Psoas muscle (tissue), 8 donors: ENCODE measurements around the gene ANXA11. TPM values are rescaled to one million over a fixed set of nuclear protein-coding genes. Genes with fewer than 3 reads are reported as not detected.
A peak's percentile ranks its signal among the peaks of the same experiment; 100 is the strongest.

Experiments used
- ATAC-seq, 4 donors: fragments of 200-7000 bp; cut with Tn5 transposase; one replicate each; pipeline ENCODE4 v1.9.1; 2020; ENCODE audit warnings: moderate library complexity in 3 of 4, mild to moderate bottlenecking in 2 of 4
- DNase-seq, 2 donors: peaks; one replicate each; pipeline ENCODE4 v3.0.0-alpha.2; 2020
- H3K27ac ChIP-seq: fragments of 200-600 bp; one replicate; pipeline ENCODE4 v1.8.0; 2022
- H3K27me3 ChIP-seq, 3 donors: fragments of 200-600 bp in 1 of 3; one replicate each; pipeline versions ENCODE4 v1.6.1 to v1.8.0; 2013 to 2022; ENCODE audit warnings: low read length in 2 of 3, mild to moderate bottlenecking in 2 of 3, moderate library complexity in 1 of 3; ENCODE audit not compliant: insufficient read depth in 3 of 3
- H3K36me3 ChIP-seq, 2 donors: fragments of 200-600 bp in 1 of 2; one replicate each; pipeline versions ENCODE4 v1.6.1 to v1.8.0; 2013 to 2022; ENCODE audit warnings: low read depth in 1 of 2, mild to moderate bottlenecking in 1 of 2, moderate library complexity in 1 of 2; ENCODE audit not compliant: insufficient read depth in 1 of 2
- H3K4me1 ChIP-seq: fragments of 200-600 bp; one replicate; pipeline ENCODE4 v1.8.0; 2022
- H3K4me3 ChIP-seq: fragments of 200-600 bp; one replicate; pipeline ENCODE4 v1.8.0; 2022; ENCODE audit warnings: mild to moderate bottlenecking
- H3K9me3 ChIP-seq: fragments of 200-600 bp; one replicate; pipeline ENCODE4 v1.8.0; 2022
- WGBS, 3 donors: extraction: QIAGEN DNeasy Blood & Tissue Kit; methylation state at CpG; one replicate each; pipeline versions ENCODE4 v1.1.6 to v1.1.7; 2013; 5-methylcytosine and 5-hydroxymethylcytosine counted together
- intact Hi-C, 2 donors: fragments of 100-400 bp; cut with DNase I; formaldehyde crosslinking; loops; one replicate each; pipeline versions ENCODE4 v1.11.0 to v1.14.2; 2022
- polyA plus RNA-seq, 3 donors: library from polyadenylated mRNA; stranded (reverse); fragments of 200-250 nt; gene quantifications; one replicate each; pipeline ENCODE4 v1.2.3, GENCODE V29; 2013
- total RNA-seq, 4 donors: library from RNA; stranded (reverse); fragmentation: NEBNext Ultra II Directional in 2 of 4; extraction: Animal tissue kit (Norgen Biotek cat#: 25700) in 2 of 4; gene quantifications; one replicate each; pipeline versions ENCODE4 v1.2.1 to v1.2.4, GENCODE V29; 2021 to 2023
- TF ChIP-seq, protein P1 (sequence below): fragments of 200-600 bp; IDR thresholded peaks from one replicate; pipeline ENCODE4 v1.8.0; 2022; ENCODE audit warnings: antibody characterized with exemption
- donor health status: healthy with polysubstance abuse.
- donor health status: DM: no; HTN: no; CAD: no; lungs with moderate emphysema.
- donor health status: Bipolar disorder and iron deficiency.
- donor health status: healthy.
- donor health status: DM: yes; HTN: yes; CAD: no.
- donor health status: DM: no; HTN: no; CAD: no.
- donor health status: DM: no; HTN: no; CAD: no.
- donor health status: DM: yes; HTN: yes; CAD: no.

The ANXA11 gene
- total and polyA plus RNA-seq, 7 donors: 112 to 389 (median 164) TPM

DNA sequence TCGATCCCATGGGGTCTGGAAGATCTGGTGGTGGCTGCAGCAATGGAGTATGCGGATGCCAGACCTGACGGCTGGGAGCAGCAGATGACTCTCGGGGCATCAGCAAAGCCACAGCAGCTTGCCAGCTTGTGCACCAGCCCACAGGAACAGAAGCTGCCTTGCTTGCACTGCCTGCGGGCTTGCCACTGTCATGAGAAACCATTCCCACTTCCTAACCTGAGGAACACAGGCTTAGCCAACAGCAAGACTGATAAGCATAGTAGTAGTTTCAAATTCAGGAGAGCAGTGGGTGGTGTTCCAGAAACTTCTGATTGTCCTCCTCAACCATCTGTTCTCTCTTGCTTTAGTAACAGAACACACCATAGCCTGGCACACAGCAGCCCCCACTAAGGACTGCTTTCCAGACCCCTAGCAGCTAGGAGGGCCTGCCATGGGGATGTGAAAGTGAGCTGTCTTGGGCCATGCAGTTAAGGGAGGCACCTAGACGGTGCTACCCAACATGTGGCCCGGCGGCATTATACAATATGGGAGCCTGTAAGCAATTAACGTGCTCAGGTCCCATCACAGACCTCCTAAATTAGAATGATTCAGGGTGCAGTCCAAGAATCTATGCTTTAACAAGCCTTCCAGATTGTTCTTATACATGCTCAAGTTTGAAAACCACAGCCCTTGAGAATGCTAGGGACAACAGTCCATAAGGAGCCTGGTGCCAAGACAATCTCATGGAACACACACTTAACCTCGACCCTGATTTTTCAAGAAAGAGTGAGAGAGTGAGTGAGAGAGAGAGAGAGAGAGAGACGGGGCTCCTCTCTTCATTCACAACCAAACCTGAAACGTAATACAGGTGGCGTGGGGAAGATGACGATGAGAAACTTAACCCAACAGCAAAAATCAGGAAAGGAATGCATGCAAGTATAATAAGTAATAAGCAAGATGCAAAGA is 7.1 kb downstream of the ANXA11 start:
- DNase-seq (peak; percentile 46 to 79), ATAC-seq (peak; percentile 15 to 36 (median 24))
- Histone ChIP-seq H3K27ac (peak overlapping the region; percentile 99), H3K27me3 (no peaks in the 10 kb centered on the region), H3K4me3 (peak overlapping the region; percentile 96), H3K4me1 (peaks cover 98% of the 10 kb centered on the region), H3K36me3 (no peaks in the 10 kb centered on the region), H3K9me3 (no peaks in the 10 kb centered on the region)
- 35 to 60% (median 40%) methylated on average over 14 of the region's 14 CpGs for WGBS, 3 donors
- intact Hi-C loops: no loop called here
- TF ChIP-seq, protein P1, sequence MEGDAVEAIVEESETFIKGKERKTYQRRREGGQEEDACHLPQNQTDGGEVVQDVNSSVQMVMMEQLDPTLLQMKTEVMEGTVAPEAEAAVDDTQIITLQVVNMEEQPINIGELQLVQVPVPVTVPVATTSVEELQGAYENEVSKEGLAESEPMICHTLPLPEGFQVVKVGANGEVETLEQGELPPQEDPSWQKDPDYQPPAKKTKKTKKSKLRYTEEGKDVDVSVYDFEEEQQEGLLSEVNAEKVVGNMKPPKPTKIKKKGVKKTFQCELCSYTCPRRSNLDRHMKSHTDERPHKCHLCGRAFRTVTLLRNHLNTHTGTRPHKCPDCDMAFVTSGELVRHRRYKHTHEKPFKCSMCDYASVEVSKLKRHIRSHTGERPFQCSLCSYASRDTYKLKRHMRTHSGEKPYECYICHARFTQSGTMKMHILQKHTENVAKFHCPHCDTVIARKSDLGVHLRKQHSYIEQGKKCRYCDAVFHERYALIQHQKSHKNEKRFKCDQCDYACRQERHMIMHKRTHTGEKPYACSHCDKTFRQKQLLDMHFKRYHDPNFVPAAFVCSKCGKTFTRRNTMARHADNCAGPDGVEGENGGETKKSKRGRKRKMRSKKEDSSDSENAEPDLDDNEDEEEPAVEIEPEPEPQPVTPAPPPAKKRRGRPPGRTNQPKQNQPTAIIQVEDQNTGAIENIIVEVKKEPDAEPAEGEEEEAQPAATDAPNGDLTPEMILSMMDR: no peak

DNA sequence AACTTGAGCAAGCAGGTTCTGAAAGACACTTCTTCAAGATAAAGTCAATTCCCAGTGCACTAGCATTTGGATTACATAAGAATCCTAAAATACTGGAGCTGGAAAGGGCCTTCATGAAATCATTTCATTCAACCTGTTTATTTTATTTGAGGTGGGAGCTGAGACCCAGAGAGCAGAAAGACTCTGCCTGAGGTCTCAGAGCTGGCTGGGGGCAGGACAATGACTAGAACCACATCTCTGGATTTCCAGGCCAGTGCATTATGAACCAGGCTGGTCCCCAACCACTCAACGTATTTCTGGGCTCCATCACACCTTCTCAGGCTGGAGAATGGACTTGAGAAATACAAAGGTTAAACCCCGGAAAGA is 8.4 kb downstream of the ANXA11 start:
- Histone ChIP-seq H3K9me3 (no peaks in the 10 kb centered on the region), H3K36me3 (no peaks in the 10 kb centered on the region), H3K27me3 (no peaks in the 10 kb centered on the region), H3K27ac (peak overlapping the region; percentile 99), H3K4me1 (peaks cover 97% of the 10 kb centered on the region), H3K4me3 (peak overlapping the region; percentile 96)
- intact Hi-C loops: no loop called here
- WGBS, 3 donors: 68 to 73% (median 72%) methylated on average over 2 of the region's 2 CpGs
- DNase-seq: no peak
- ATAC-seq: no peak
- TF ChIP-seq, protein P1: no peak

DNA sequence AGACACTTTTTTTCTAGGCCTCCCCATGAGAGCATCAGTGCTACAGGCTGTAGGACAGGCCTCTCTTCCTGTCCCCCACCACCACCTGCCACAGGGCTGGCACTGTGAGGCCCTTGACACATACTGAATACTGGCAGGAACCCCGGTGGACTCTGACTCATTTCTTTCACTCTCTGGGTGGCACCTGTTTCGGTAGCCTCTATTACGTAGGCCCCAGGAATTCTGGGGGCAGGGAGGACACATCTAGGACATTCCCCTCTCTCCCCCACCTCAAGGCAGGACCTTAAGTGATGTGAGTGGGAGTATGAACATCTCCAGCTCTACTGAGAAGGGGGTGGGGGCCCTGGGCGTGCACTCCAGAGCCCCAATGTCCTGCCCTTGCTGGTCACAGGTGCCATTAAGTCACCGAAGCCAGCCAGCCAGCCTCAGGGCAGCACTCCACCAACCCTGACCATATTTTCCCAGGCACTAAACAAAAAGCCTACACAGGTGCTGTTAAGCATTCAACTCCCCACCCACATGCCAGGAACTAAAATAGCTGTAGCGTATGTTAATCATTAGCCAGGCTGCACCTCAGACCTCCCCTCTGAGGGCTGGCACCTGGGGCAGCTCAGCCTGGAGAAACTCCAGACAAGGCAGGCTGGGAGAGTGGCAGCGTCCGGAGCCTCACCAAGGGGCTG is 8.9 kb downstream of the ANXA11 start:
- ATAC-seq (peak; percentile 86 to 90 (median 88)), DNase-seq (peak; percentile 84 to 91)
- Histone ChIP-seq H3K9me3 (no peaks in the 10 kb centered on the region), H3K27ac (peak overlapping the region; percentile 99), H3K27me3 (no peaks in the 10 kb centered on the region), H3K4me3 (peak overlapping the region; percentile 96), H3K36me3 (no peaks in the 10 kb centered on the region), H3K4me1 (peaks cover 97% of the 10 kb centered on the region)
- TF ChIP-seq, protein P1: no peak
- intact Hi-C loops: no loop called here
- WGBS, 3 donors: 18 to 39% (median 20%) methylated on average over 8 of the region's 8 CpGs

DNA sequence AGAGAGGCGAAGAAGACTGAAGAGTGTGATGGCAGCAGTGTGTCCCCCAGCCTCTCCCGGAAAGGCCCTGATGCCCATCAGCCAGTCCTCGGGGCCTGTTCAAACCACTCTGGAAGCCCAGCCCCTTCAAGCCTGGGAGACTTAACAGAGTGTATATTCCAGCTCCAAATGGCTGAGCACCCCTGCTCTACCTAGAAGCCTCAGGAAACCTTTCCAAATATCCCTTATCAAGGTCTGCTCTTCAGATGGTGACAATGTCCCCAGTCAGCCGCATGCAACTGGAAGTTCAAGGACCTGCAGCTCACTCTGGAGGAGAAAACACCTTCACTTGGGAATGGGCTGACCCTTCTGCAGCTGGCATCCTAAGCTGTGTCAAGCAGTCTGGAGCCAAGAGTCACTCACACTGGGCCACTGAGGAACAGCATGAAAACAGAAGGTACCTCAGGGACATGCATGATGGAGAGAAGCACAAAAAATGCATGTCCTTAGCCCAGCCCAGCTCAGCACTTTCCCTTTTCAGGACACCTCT is 10.2 kb downstream of the ANXA11 start:
- H3K27ac ChIP-seq: peak overlapping the region; percentile 99
- 57 to 77% (median 71%) methylated on average over 4 of the region's 4 CpGs for WGBS, 3 donors
- ATAC-seq (no peak), DNase-seq (no peak)
- H3K4me1 ChIP-seq: peaks cover 93% of the 10 kb centered on the region
- intact Hi-C loops: no loop called here
- TF ChIP-seq, protein P1: no peak
- no peaks in the 10 kb centered on the region for H3K27me3 ChIP-seq
- H3K9me3 ChIP-seq: no peaks in the 10 kb centered on the region
- no peak overlapping the region for H3K4me3 ChIP-seq
- H3K36me3 ChIP-seq: no peaks in the 10 kb centered on the region
